Right atrium auricular region (tissue), 2 donors: ENCODE measurements around the gene SRP19. TPM values are rescaled to one million over a fixed set of nuclear protein-coding genes. Genes with fewer than 3 reads are reported as not detected.

Experiments used
- DNase-seq: peaks from one replicate; pipeline ENCODE4 v3.0.0-alpha.2; 2019; ENCODE audit warnings: low spot score
- H3K27ac ChIP-seq, 2 donors: fragments of 200-600 bp; sonication (generic); 1 replicate in 1 of 2; 2 replicates in 1 of 2; pipeline ENCODE4 v1.5.1; 2016 to 2019
- H3K27me3 ChIP-seq, 2 donors: fragments of 200-600 bp; sonication (generic); one replicate each; pipeline versions ENCODE4 v1.5.1 to v1.6.0; 2017 to 2019
- H3K36me3 ChIP-seq: fragments of 200-600 bp; sonication (generic); one replicate; pipeline ENCODE4 v1.5.1; 2016
- H3K4me1 ChIP-seq, 2 donors: fragments of 200-600 bp; sonication (generic); one replicate each; pipeline versions ENCODE4 v1.5.1 to v1.6.0; 2017 to 2019
- H3K4me3 ChIP-seq, 2 donors: fragments of 200-600 bp; sonication (generic); 1 replicate in 1 of 2; 2 replicates in 1 of 2; pipeline ENCODE4 v1.5.1; 2017 to 2019; ENCODE audit warnings: mild to moderate bottlenecking in 1 of 2, moderate library complexity in 1 of 2
- H3K9me3 ChIP-seq, 2 donors: fragments of 200-600 bp; sonication (generic); one replicate each; pipeline ENCODE4 v1.5.1; 2019
- CTCF ChIP-seq, 2 donors: fragments of 200-600 bp; sonication (generic); IDR thresholded peaks; one replicate each; pipeline ENCODE4 v1.5.1; 2019; ENCODE audit warnings: antibody characterized with exemption in 2 of 2
- total RNA-seq, 2 donors: library from RNA; depleted of rRNA; stranded (reverse); fragments of >200 nt; gene quantifications; one replicate each; pipeline ENCODE4 v1.1.0, GENCODE V29; 2016

The SRP19 gene
- total RNA-seq, 2 donors from 2014 or later = 48.0 to 57.7 TPM

- Histone ChIP-seq H3K36me3 (peaks cover 58% of the 10 kb centered on the region), H3K4me1 (no peaks in the 10 kb centered on the region), H3K4me3 (no peak overlapping the region), H3K9me3 (no peaks in the 10 kb centered on the region), H3K27ac (no peak overlapping the region), H3K27me3 (no peaks in the 10 kb centered on the region)
- no peak for TF ChIP-seq CTCF (IDR thresholded peaks at IDR 0.05)
- no peak for DNase-seq
These were observed 8.9 kb downstream of the SRP19 start for GRCh38 chr5:112869948-112870347.

- DNase-seq = no peak
- Histone ChIP-seq H3K36me3 (peaks cover 58% of the 10 kb centered on the region), H3K9me3 (no peaks in the 10 kb centered on the region), H3K4me3 (no peak overlapping the region), H3K27ac (no peak overlapping the region), H3K27me3 (no peaks in the 10 kb centered on the region), H3K4me1 (no peaks in the 10 kb centered on the region)
- TF ChIP-seq CTCF (IDR thresholded peaks at IDR 0.05) = no peak
These were observed 9.9 kb downstream of the SRP19 start for GRCh38 chr5:112870966-112871365.

GRCh38 chr5:112876362-112876761 is 15.3 kb downstream of the SRP19 start:
- Histone ChIP-seq H3K27ac (no peak overlapping the region), H3K4me1 (peaks cover 0 to 12% of the 10 kb centered on the region in 2 donors), H3K27me3 (no peaks in the 10 kb centered on the region), H3K4me3 (no peak overlapping the region), H3K9me3 (no peaks in the 10 kb centered on the region), H3K36me3 (peaks cover 30% of the 10 kb centered on the region)
- DNase-seq = no peak
- TF ChIP-seq CTCF (IDR thresholded peaks at IDR 0.05) = no peak

GRCh38 chr5:112878101-112878500 is 17.0 kb downstream of the SRP19 start:
- no peak overlapping the region for H3K4me3 ChIP-seq
- no peaks in the 10 kb centered on the region for H3K9me3 ChIP-seq
- H3K36me3 ChIP-seq = peaks cover 41% of the 10 kb centered on the region
- peaks cover 0 to 16% of the 10 kb centered on the region in 2 donors for H3K4me1 ChIP-seq
- H3K27ac ChIP-seq = no peak overlapping the region
- DNase-seq = no peak
- H3K27me3 ChIP-seq = no peaks in the 10 kb centered on the region
- TF ChIP-seq CTCF (IDR thresholded peaks at IDR 0.05) = no peak

- Histone ChIP-seq H3K9me3 (no peaks in the 10 kb centered on the region), H3K4me3 (no peak overlapping the region), H3K4me1 (peaks cover 0 to 16% of the 10 kb centered on the region in 2 donors), H3K36me3 (peaks cover 41% of the 10 kb centered on the region), H3K27me3 (no peaks in the 10 kb centered on the region), H3K27ac (no peak overlapping the region)
- no peak for DNase-seq
- TF ChIP-seq CTCF (IDR thresholded peaks at IDR 0.05) = no peak
These were observed 17.7 kb downstream of the SRP19 start for GRCh38 chr5:112878760-112879159.

- H3K9me3 ChIP-seq = no peaks in the 10 kb centered on the region
- no peaks in the 10 kb centered on the region for H3K27me3 ChIP-seq
- H3K4me3 ChIP-seq = no peak overlapping the region
- DNase-seq = no peak
- peaks cover 0 to 23% of the 10 kb centered on the region in 2 donors for H3K4me1 ChIP-seq
- H3K27ac ChIP-seq = no peak overlapping the region
- TF ChIP-seq CTCF (IDR thresholded peaks at IDR 0.05) = no peak
- peaks cover 49% of the 10 kb centered on the region for H3K36me3 ChIP-seq
These were observed 19.3 kb downstream of the SRP19 start for GRCh38 chr5:112880219-112880964.
